GM19043 (cell line): Measurements from ENCODE around the gene RNF149.

Source experiments
- ATAC-seq: cut with Tn5 transposase; IDR thresholded peaks from one replicate; pipeline ENCODE4 v1.9.1; 2021; ENCODE audit warnings: low read depth; ENCODE audit not compliant: unreplicated experiment

RNF149 gene

GRCh38 chr2:101300164-101300563 is 8.3 kb downstream of the RNF149 start:
- ATAC-seq: no peak

DNA sequence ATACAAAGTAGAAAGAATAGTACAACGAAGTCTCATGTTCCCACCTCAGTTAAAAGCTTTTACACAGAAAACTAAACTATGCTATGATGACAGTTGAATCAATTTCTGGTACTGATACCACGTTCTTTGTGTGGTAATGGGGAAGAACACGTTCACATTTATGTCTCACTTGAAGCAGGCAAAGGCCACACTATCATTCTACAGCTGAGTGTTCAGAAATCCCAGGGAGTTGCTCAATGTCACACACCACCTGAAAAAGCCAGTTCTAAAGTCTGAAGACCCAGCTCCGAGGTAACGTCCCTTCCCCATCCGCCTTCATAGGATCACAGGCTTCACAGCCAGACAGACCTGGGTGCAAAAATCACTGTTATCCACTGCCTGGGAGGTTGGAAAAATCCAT is 8.9 kb downstream of the RNF149 start:
- ATAC-seq: no peak

- no peak for ATAC-seq
These were observed 11.1 kb downstream of the RNF149 start for GRCh38 chr2:101297383-101297782.

GRCh38 chr2:101296371-101296770 is 12.1 kb downstream of the RNF149 start:
- no peak for ATAC-seq

DNA sequence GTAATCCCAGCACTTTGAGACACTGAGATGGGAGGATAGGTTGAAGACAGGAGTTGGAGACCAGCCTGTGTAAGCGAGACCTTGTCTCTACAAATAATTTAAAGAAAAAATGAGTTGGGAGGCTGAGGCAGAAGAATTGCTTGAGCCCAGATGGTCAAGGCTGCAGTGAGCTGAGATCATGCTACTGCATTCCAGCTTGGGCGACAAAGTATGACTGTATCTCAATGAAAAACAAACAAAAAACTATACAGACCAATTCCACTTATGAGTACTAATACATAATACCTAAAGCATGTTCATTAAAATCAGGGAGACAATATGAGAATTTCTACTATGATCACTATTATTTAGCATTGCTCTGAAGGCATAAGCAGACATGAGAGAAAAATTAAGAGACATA is 12.6 kb downstream of the RNF149 start:
- no peak for ATAC-seq

DNA sequence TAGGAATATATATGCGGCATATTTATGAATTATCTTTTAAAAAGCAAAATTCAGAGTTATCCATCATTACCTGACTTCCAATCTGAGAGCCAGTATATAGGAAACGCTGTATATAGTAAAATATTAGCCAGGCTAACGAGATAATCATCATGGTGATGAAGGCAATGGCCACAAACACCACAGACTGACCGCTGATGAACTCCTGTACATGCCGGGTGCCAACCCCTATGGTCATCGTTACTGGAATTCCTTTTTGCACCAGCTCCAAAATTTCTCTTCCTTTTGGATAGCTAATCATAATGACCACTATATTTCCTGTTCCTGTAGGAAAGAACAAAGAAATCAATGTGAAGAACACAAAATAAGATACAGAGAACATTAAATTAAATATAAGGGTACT is 13.6 kb downstream of the RNF149 start:
- no peak for ATAC-seq

- no peak for ATAC-seq
These were observed 15.0 kb downstream of the RNF149 start for GRCh38 chr2:101293544-101293943.

- ATAC-seq: no peak
These were observed 16.5 kb downstream of the RNF149 start for GRCh38 chr2:101291973-101292372.

- ATAC-seq: no peak
These were observed 17.8 kb downstream of the RNF149 start for GRCh38 chr2:101290711-101291110.

DNA sequence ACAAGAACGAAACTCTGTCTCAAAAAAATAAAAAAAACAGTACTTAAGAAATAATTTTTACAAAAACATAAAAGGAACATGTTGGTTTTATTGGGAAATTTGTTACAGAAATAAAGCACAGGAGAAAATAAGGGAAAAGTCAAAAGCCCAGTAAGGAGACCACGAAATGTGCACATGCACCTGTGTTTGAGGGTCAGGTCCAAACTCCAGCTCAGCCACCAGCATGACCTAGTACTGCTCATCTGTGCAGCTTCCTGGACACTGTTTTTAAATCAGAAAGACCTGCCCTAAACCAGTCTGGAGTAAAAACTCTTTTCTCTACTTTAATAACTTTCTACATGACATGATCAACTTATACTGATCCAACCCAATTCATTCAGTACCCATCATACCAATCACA is 21.2 kb downstream of the RNF149 start:
- no peak for ATAC-seq

GRCh38 chr2:101286684-101287083 is 21.8 kb downstream of the RNF149 start:
- ATAC-seq: no peak

GRCh38 chr2:101282980-101283379 is 25.5 kb downstream of the RNF149 start:
- no peak for ATAC-seq

DNA sequence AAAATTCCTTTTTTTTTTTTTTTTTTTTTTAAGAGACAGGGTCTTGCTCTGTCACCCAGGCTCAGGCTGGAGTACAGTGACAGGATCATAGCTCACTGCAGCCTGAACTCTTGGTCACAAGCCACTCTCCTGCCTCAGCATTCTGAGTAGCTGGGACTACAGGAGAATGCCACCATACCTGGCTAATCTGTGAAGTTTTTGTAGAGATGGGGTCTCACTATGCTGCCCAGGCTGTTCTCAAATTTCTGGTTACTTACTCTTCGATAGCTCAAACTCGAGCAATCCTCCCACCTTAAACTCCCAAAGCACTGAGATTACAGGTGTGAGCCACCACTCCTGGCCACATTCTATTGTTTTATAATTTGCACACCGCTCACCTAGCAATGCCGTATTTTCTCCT is 27.0 kb downstream of the RNF149 start:
- no peak for ATAC-seq

- no peak for ATAC-seq
These were observed 29.6 kb downstream of the RNF149 start for GRCh38 chr2:101278925-101279324.

DNA sequence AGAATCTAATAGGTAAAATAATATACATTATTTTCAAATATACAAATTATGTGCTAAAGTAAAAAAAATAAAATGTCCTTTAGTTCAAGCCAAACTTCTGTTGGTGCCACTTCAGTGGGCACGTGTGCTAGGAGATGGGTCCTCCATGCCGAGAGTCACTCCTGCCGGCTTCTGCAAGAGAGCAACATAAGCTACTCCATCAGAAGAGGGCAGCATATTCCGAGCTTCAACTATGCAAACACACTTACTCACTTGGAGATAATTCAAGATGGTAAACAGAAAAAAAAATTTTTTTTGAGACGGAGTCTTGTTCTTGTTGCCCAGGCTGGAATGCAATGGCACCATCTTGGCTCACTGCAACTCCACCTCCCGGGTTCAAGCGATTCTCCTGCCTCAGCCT is 31.4 kb downstream of the RNF149 start:
- no peak for ATAC-seq

DNA sequence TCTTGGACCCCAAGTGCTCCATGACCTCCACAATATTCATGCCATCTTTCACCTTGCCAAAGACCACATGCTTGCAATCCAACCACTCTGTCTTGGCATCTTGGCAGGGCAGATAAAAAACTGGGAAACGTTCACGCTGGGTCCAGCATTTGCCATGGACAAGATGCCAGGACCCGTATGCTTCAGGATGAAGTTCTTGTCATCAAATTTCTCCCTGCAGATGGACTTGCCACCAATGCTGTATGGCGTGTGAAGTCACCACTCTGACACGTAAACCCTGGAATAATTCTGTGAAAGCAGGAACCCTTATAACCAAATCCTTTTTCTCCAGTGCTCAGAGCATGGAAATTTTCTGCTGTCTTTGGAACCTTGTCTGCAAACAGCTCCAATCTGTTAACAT is 34.4 kb downstream of the RNF149 start:
- no peak for ATAC-seq

DNA sequence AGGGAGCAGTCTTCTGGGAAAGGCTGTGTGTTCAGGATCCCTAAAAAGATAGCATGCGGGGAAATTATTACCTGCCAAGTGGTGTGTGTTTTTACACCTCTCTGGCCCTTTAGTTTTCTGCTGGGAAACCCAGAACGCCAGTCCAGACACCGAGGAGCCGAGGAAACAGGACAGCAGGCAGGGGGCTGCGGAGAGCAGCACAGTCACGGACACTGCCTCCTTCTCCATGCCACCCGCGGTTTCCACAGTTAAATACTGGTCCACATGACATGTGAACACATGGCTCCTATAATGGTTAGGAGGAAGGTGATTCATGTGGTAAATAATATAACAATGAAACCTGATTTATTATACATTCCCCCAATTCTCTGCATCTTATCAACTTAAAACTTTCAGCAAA is 35.4 kb downstream of the RNF149 start:
- ATAC-seq: no peak

- ATAC-seq: peak; percentile 58
These were observed 36.3 kb downstream of the RNF149 start for GRCh38 chr2:101272045-101272784.

DNA sequence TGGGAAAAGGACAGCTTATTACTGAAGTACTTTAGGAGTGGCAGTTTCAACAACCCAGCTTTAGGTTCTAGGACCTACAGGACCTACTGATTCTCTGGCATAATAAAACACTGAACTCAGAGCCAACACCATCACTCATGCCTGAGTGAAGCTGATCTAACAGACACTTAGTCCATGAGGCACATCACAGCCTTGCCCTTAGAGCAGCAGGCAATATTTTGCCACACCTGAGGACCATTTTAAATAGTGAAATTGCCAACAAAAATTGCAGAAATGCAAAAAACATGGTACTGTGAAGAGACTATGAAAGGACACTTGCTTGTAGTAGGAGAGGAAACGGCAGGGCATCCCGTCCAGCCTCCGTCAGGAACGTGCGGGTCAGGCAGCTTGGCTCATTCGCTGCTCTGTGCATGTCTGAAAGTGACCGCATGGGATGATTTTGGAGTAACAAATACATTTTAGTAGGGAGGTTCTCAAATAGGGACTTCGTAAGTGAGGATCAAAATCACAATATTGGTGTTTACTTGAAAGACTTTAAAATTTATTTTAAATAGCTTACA is 37.7 kb downstream of the RNF149 start:
- no peak for ATAC-seq

GRCh38 chr2:101267671-101268656 is 40.5 kb downstream of the RNF149 start:
- peak; percentile 75 for ATAC-seq

GRCh38 chr2:101265893-101266499 is 42.5 kb downstream of the RNF149 start:
- ATAC-seq: no peak
